Testis (tissue), 3 donors: ENCODE results near the gene UBE2L3. TPM values are rescaled to one million over a fixed set of nuclear protein-coding genes. Genes with fewer than 3 reads are reported as not detected.

Experiments used
- DNase-seq: peaks from one replicate; pipeline ENCODE4 v3.0.0-alpha.2; 2019
- H3K27ac ChIP-seq, 2 donors: fragments of 200-600 bp; sonication (generic); one replicate each; pipeline ENCODE4 v1.5.1; 2019
- H3K27me3 ChIP-seq: fragments of 200-600 bp; sonication (generic); one replicate; pipeline ENCODE4 v1.5.1; 2019
- H3K36me3 ChIP-seq: fragments of 200-600 bp; sonication (generic); one replicate; pipeline ENCODE4 v1.5.1; 2017; ENCODE audit warnings: low read depth; ENCODE audit errors: missing control alignments
- H3K4me1 ChIP-seq: fragments of 200-600 bp; sonication (generic); one replicate; pipeline ENCODE4 v1.5.1; 2019
- H3K4me3 ChIP-seq, 2 donors: fragments of 200-600 bp; sonication (generic); one replicate each; pipeline ENCODE4 v1.5.1; 2017 to 2019
- H3K9me3 ChIP-seq: fragments of 200-600 bp; sonication (generic); one replicate; pipeline ENCODE4 v1.5.1; 2017
- POLR2A ChIP-seq: fragments of 450-650 bp; IDR thresholded peaks from one replicate; pipeline ENCODE4 v1.6.1; 2017; ENCODE audit warnings: antibody characterized with exemption, mild to moderate bottlenecking, moderate library complexity
- WGBS, 2 donors: methylation state at CpG; one replicate each; pipeline ENCODE4 v1.1.5; 2018; 5-methylcytosine and 5-hydroxymethylcytosine counted together
- intact Hi-C: fragments of 100-400 bp; cut with DNase I; formaldehyde crosslinking; loops from one replicate; pipeline ENCODE4 v1.15.1; 2023; ENCODE audit warnings: low total_unique reads
- polyA plus RNA-seq: library from polyadenylated mRNA; stranded (reverse); fragments of 350-450 nt; fragmentation: Illumina TruSeq; extraction: RNeasy Lipid Tissue Mini Kit (QIAGEN cat#74804); gene quantifications from one replicate; pipeline ENCODE4 v1.2.3, GENCODE V29; 2014; ENCODE audit warnings: low read depth, low replicate concordance; ENCODE audit not compliant: insufficient read depth
- total RNA-seq, 2 donors: library from RNA; depleted of rRNA; stranded (reverse); fragments of >200 nt; gene quantifications; one replicate each; pipeline ENCODE4 v1.2.3, GENCODE V29; 2016
- TF ChIP-seq, protein P1 (sequence below), 3 experiments: fragments of 450-650 bp in 2 of 3; fragments of 200-600 bp in 1 of 3; sonication (generic) in 1 of 3; IDR thresholded peaks; one replicate each; pipeline ENCODE4 v1.5.1; 2016 to 2019; ENCODE audit warnings: antibody characterized with exemption in 3 of 3, mild to moderate bottlenecking in 2 of 3, moderate library complexity in 1 of 3

Gene UBE2L3
- total and polyA plus RNA-seq, 3 donors from 2014 or later = 61.4 to 66.8 (median 63.3) TPM

DNA sequence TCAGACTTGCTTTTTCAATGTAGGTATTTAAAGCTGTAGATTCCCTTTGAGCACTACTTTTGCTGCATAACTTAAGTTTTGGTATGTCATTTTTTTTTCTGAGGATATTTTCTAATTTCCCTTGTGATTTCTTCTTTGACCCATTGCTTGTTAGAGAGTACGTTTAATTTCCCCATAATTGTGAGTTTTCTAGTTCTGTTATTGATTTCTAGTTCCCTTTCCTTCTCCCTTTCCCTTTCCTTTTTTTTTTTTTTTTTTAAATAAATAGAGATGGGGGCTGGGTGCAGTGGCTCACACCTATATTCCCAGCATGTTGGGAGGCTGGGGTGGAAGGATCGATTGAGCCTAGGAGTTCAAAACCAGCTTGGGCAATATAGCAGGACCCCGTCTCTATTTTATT, 30.8 kb downstream of the UBE2L3 start:
- Histone ChIP-seq H3K36me3 (no peaks in the 10 kb centered on the region), H3K27ac (no peak overlapping the region), H3K9me3 (no peaks in the 10 kb centered on the region), H3K27me3 (no peaks in the 10 kb centered on the region), H3K4me3 (no peak overlapping the region), H3K4me1 (no peaks in the 10 kb centered on the region)
- intact Hi-C loops = no loop called here
- no peak for DNase-seq
- 90 to 91% methylated on average over 3 of the region's 3 CpGs for WGBS, 2 donors
- TF ChIP-seq POLR2A = no peak
- TF ChIP-seq, protein P1, sequence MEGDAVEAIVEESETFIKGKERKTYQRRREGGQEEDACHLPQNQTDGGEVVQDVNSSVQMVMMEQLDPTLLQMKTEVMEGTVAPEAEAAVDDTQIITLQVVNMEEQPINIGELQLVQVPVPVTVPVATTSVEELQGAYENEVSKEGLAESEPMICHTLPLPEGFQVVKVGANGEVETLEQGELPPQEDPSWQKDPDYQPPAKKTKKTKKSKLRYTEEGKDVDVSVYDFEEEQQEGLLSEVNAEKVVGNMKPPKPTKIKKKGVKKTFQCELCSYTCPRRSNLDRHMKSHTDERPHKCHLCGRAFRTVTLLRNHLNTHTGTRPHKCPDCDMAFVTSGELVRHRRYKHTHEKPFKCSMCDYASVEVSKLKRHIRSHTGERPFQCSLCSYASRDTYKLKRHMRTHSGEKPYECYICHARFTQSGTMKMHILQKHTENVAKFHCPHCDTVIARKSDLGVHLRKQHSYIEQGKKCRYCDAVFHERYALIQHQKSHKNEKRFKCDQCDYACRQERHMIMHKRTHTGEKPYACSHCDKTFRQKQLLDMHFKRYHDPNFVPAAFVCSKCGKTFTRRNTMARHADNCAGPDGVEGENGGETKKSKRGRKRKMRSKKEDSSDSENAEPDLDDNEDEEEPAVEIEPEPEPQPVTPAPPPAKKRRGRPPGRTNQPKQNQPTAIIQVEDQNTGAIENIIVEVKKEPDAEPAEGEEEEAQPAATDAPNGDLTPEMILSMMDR (IDR thresholded peaks at IDR 0.05) = no peak

DNA sequence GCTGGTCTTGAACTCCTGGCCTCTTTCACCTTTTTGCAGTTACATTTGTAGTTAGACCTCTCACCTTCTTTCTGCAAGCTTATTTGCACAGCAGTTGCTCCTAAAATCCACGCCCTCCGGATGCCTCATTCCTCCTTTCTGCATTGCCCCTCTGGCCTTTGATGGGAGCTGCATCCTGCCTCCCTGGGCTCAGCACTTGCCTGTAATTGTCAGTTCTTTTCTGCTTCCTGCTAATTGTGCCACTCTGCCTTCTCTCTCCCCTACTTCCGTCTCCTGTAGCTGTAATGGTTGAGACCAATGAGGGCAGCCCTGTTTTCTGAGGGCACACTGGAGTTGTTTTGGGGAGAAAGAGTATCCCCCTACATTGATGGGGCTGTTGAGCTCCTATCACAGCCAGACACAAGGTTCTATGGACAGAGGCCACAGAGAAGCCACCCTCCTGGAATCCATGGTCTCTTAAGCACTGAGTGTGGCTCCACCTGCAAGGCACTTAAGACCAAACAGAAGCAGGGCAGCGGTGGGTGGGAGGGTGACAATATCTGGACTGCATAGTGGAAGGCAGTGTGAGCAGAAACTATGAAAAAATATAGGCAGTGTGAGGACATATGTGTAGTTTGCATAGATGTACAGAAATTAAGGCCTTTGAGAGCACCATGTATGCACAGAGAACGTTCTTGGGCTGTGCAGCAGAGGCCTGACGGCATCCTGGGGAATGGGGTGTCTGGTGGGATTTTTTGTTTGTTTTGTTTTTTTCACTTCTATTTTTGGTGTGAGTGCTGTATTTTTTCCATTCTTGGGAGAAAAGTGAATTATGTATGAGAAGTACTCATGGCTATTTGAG, 31.8 kb downstream of the UBE2L3 start:
- Histone ChIP-seq H3K27ac (no peak overlapping the region), H3K4me3 (no peak overlapping the region), H3K4me1 (no peaks in the 10 kb centered on the region), H3K36me3 (no peaks in the 10 kb centered on the region), H3K9me3 (no peaks in the 10 kb centered on the region), H3K27me3 (no peaks in the 10 kb centered on the region)
- TF ChIP-seq, protein P1 (IDR thresholded peaks at IDR 0.05) = no peak
- TF ChIP-seq POLR2A = no peak
- WGBS, 2 donors = 81 to 83% methylated on average over 6 of the region's 6 CpGs
- intact Hi-C loops = no loop called here
- no peak for DNase-seq

DNA sequence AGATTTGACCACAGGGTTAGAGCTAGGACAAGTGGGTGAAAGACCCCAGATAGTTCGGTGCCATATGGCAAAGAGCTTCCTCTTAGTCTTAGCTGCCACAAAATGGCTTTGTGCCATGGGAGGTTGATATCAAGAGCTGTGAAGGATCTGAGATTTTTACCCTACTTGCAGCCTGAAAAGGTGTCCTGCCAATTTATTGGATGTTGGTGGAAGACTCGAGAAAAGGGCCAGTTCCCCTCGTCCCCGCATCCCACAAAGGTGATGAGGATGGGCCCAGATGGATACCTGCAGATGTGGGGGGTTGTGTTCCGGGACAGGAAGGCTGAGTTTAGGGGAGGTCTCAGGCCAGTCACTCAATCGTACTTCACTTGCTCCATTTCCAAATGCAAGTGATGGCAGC, 35.1 kb downstream of the UBE2L3 start:
- Histone ChIP-seq H3K9me3 (no peaks in the 10 kb centered on the region), H3K27ac (no peak overlapping the region), H3K27me3 (no peaks in the 10 kb centered on the region), H3K4me3 (no peak overlapping the region), H3K36me3 (no peaks in the 10 kb centered on the region), H3K4me1 (no peaks in the 10 kb centered on the region)
- TF ChIP-seq POLR2A = no peak
- TF ChIP-seq, protein P1 (IDR thresholded peaks at IDR 0.05) = no peak
- WGBS, 2 donors = 85 to 92% methylated on average over 6 of the region's 6 CpGs
- no peak for DNase-seq
- intact Hi-C loops = no loop called here

DNA sequence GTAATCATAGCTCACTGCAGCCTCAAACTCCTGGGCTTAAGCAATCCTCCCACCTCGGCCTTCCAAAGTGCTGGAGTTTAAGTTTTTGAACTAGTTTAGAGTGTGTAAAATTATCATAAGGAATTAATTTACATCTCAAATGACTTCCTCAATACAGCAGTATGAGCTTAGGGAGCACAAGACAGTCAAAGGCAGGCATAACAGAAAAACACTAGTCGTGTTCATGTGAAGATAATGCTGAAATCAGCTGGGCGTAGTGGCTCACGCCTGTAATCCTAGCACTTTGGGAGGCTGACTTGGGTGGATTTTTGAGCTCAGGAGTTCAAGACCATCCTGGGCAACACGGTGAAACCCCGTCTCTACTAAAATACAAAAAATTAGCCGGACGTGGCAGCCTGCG, 36.5 kb downstream of the UBE2L3 start:
- no peaks in the 10 kb centered on the region for H3K9me3 ChIP-seq
- H3K27ac ChIP-seq = no peak overlapping the region
- intact Hi-C loops = no loop called here
- H3K4me3 ChIP-seq = no peak overlapping the region
- no peak for TF ChIP-seq POLR2A
- TF ChIP-seq, protein P1 (IDR thresholded peaks at IDR 0.05) = no peak
- H3K4me1 ChIP-seq = no peaks in the 10 kb centered on the region
- H3K36me3 ChIP-seq = no peaks in the 10 kb centered on the region
- H3K27me3 ChIP-seq = no peaks in the 10 kb centered on the region
- DNase-seq = no peak
- WGBS, 2 donors = 76 to 82% methylated on average over 9 of the region's 9 CpGs
